Ramos (cell line): ENCODE data around the gene DYNLT1.
"Not testable (repeated sequence)": the region's sequence is repeated elsewhere in the genome, so short reads cannot be mapped to it uniquely, and the experiment has no call there.

Source experiments
- in situ Hi-C: fragments of 300-500 bp; cut with MboI; formaldehyde crosslinking; loops from one replicate; pipeline ENCODE4 v1.14.3; 2022; ENCODE audit warnings: low sequenced_read_pairs; ENCODE audit not compliant: unreplicated experiment

The DYNLT1 gene

GRCh38 chr6:158645064-158646022 is 800 bp upstream of the DYNLT1 start:
- in situ Hi-C loops: no loop called here

- in situ Hi-C loops: no loop called here
These were observed 710 bp downstream of the DYNLT1 start for GRCh38 chr6:158643836-158644230.

GRCh38 chr6:158642097-158642601 is 2.4 kb downstream of the DYNLT1 start:
- in situ Hi-C loops: no loop called here

GRCh38 chr6:158640519-158640918 is 4.0 kb downstream of the DYNLT1 start:
- in situ Hi-C loops: no loop called here

GRCh38 chr6:158639056-158639455 is 5.5 kb downstream of the DYNLT1 start:
- in situ Hi-C loops: no loop called here

GRCh38 chr6:158638324-158638854 is 6.2 kb downstream of the DYNLT1 start:
- in situ Hi-C loops: no loop called here

GRCh38 chr6:158636778-158637177 is 7.8 kb downstream of the DYNLT1 start:
- in situ Hi-C loops: no loop called here

- in situ Hi-C loops: no loop called here
These were observed 9.0 kb downstream of the DYNLT1 start for GRCh38 chr6:158635427-158636073.

GRCh38 chr6:158634695-158635426 is 9.7 kb downstream of the DYNLT1 start:
- in situ Hi-C loops: no loop called here

GRCh38 chr6:158633127-158633526 is 11.4 kb downstream of the DYNLT1 start:
- in situ Hi-C loops: no loop called here

- in situ Hi-C loops: not testable (repeated sequence)
These were observed 11.9 kb downstream of the DYNLT1 start for GRCh38 chr6:158632538-158633119.

GRCh38 chr6:158631678-158632537 is 12.6 kb downstream of the DYNLT1 start:
- in situ Hi-C loops: no loop called here

GRCh38 chr6:158630938-158631616 is 13.5 kb downstream of the DYNLT1 start:
- in situ Hi-C loops: no loop called here

GRCh38 chr6:158629367-158630221 is 14.9 kb downstream of the DYNLT1 start:
- in situ Hi-C loops: no loop called here

GRCh38 chr6:158628542-158628941 is 16.0 kb downstream of the DYNLT1 start:
- in situ Hi-C loops: no loop called here

- in situ Hi-C loops: no loop called here
These were observed 16.7 kb downstream of the DYNLT1 start for GRCh38 chr6:158627940-158628211.

GRCh38 chr6:158627168-158627939 is 17.2 kb downstream of the DYNLT1 start:
- in situ Hi-C loops: no loop called here
